ENCODE data around the gene SGK1.

- TF ChIP-seq CTCF (IDR thresholded peaks at IDR 0.05) = no peak
- no peak for TF ChIP-seq POLR2A (IDR thresholded peaks at IDR 0.05)
Observed at GRCh38 chr6:134147034-134147533, 170.8 kb downstream of the SGK1 start.
